ENCODE measurements around the gene STRN. TPM values are rescaled to one million over a fixed set of nuclear protein-coding genes. Genes with fewer than 3 reads are reported as not detected.

STRN gene
- total RNA-seq, 2 experiments from 2014 or later: 20.4 to 20.8 TPM

GRCh38 chr2:36973320-36973719, 7.0 kb upstream of the STRN start:
- Histone ChIP-seq H3K9me3 (ENCODE audit: control insufficient read depth in 1 of 2, insufficient read depth in 1 of 2, low read length in 2 of 2) (no peaks in the 10 kb centered on the region), H3K4me1 (ENCODE audit: insufficient read depth, low read length) (no peaks in the 10 kb centered on the region), H3K27ac (ENCODE audit: low read depth in 1 of 2, low read length in 2 of 2) (no peak overlapping the region), H3K27me3 (ENCODE audit: control insufficient read depth in 1 of 2, insufficient read depth in 2 of 2, low read length in 2 of 2) (no peaks in the 10 kb centered on the region), H3K36me3 (ENCODE audit: insufficient read depth, low read length) (peaks cover 2% of the 10 kb centered on the region), H3K4me3 (ENCODE audit: low read length) (no peak overlapping the region)
- CTCF ChIA-PET: interaction anchor here (1.2 kb wide), 1 partner anchor 14 kb away, joined by 3 read pairs; no protein-coding TSS in a partner anchor
- Mint-ChIP-seq H3K4me3 (no peak overlapping the region), H3K9me3 (no peaks in the 10 kb centered on the region), H3K4me1 (ENCODE audit: low read depth) (peaks cover 2% of the 10 kb centered on the region), H3K27ac (no peak overlapping the region), H3K36me3 (ENCODE audit: low read depth) (peaks cover 2% of the 10 kb centered on the region), H3K27me3 (no peaks in the 10 kb centered on the region)
- TF ChIP-seq CTCF (IDR thresholded peaks at IDR 0.05): no peak
- intact Hi-C loops (cut with DNase I, micrococcal nuclease): no loop called here
- DNase-seq: no peak
- ATAC-seq (ENCODE audit: poor library complexity): no peak
- POLR2A ChIA-PET: no interaction called here

GRCh38 chr2:36971990-36972389, 5.7 kb upstream of the STRN start:
- no peaks in the 10 kb centered on the region for H3K9me3 ChIP-seq (ENCODE audit: control insufficient read depth in 1 of 2, insufficient read depth in 1 of 2, low read length in 2 of 2)
- DNase-seq (no peak), ATAC-seq (ENCODE audit: poor library complexity) (no peak)
- H3K4me1 ChIP-seq (ENCODE audit: insufficient read depth, low read length): peaks cover 5% of the 10 kb centered on the region
- no peaks in the 10 kb centered on the region for H3K36me3 ChIP-seq (ENCODE audit: insufficient read depth, low read length)
- Mint-ChIP-seq H3K27me3 (no peaks in the 10 kb centered on the region), H3K9me3 (no peaks in the 10 kb centered on the region), H3K36me3 (ENCODE audit: low read depth) (peaks cover 7% of the 10 kb centered on the region), H3K4me3 (no peak overlapping the region), H3K27ac (no peak overlapping the region), H3K4me1 (ENCODE audit: low read depth) (peaks cover 15% of the 10 kb centered on the region)
- CTCF ChIA-PET: no interaction called here
- POLR2A ChIA-PET: no interaction called here
- no peaks in the 10 kb centered on the region for H3K27me3 ChIP-seq (ENCODE audit: control insufficient read depth in 1 of 2, insufficient read depth in 2 of 2, low read length in 2 of 2)
- H3K27ac ChIP-seq (ENCODE audit: low read depth in 1 of 2, low read length in 2 of 2): no peak overlapping the region
- no peak overlapping the region for H3K4me3 ChIP-seq (ENCODE audit: low read length)
- intact Hi-C loops (cut with DNase I, micrococcal nuclease): no loop called here
- no peak for TF ChIP-seq CTCF (IDR thresholded peaks at IDR 0.05)

GRCh38 chr2:36967236-36967876, 1.0 kb upstream of the STRN start:
- peak overlapping the region; percentile 97 for H3K27ac Mint-ChIP-seq
- H3K36me3 Mint-ChIP-seq (ENCODE audit: low read depth): peaks cover 19% of the 10 kb centered on the region
- no peaks in the 10 kb centered on the region for H3K27me3 Mint-ChIP-seq
- no peaks in the 10 kb centered on the region for H3K9me3 Mint-ChIP-seq
- Histone ChIP-seq H3K4me1 (ENCODE audit: insufficient read depth, low read length) (peaks cover 26% of the 10 kb centered on the region), H3K27ac (ENCODE audit: low read depth in 1 of 2, low read length in 2 of 2) (peak overlapping the region; percentile 89 to 90), H3K27me3 (ENCODE audit: control insufficient read depth in 1 of 2, insufficient read depth in 2 of 2, low read length in 2 of 2) (no peaks in the 10 kb centered on the region), H3K9me3 (ENCODE audit: control insufficient read depth in 1 of 2, insufficient read depth in 1 of 2, low read length in 2 of 2) (no peaks in the 10 kb centered on the region), H3K36me3 (ENCODE audit: insufficient read depth, low read length) (no peaks in the 10 kb centered on the region), H3K4me3 (ENCODE audit: low read length) (peak overlapping the region; percentile 84)
- intact Hi-C loops (cut with DNase I, micrococcal nuclease): loop anchor here (5.0 to 10.0 kb wide), 6 partner anchors 117 to 1807 kb away; partner anchors contain the start of genes ATL2 (in 1 of the 2), CEBPZ (in 1 of the 2), EIF2AK2 (in 1 of the 2) and GEMIN6 (in 1 of the 2)
- no peak for TF ChIP-seq CTCF (IDR thresholded peaks at IDR 0.05)
- peaks cover 51% of the 10 kb centered on the region for H3K4me1 Mint-ChIP-seq (ENCODE audit: low read depth)
- CTCF ChIA-PET: interaction anchor here (1.4 kb wide), 1 partner anchor 44 kb away, joined by 3 read pairs; no protein-coding TSS in a partner anchor
- H3K4me3 Mint-ChIP-seq: peak overlapping the region; percentile 99
- POLR2A ChIA-PET: interaction anchor here (0.6 to 2.0 kb wide), 15 partner anchors 8 to 1784 kb away, joined by 3 to 16 read pairs (median 5); partner anchors contain the start of genes EIF2AK2, GALM, GPATCH11 and HEATR5B
- ATAC-seq (ENCODE audit: poor library complexity) (no peak), DNase-seq (peak in 3 of 14 experiments; percentile 1 to 23 (median 18))

Measured in CD4-positive, alpha-beta T cell (primary cell).